ENCODE results near the gene ALPG.

- TF ChIP-seq RCOR1 (conservative IDR thresholded peaks at IDR 0.05; ENCODE audit: low read depth, low read length) (no peak), KDM1A (IDR thresholded peaks at IDR 0.05; ENCODE audit: borderline replicate concordance) (no peak), RAD21 (IDR thresholded peaks at IDR 0.05; ENCODE audit: insufficient read depth, low read depth, low read length) (no peak), RELB (IDR thresholded peaks at IDR 0.05; ENCODE audit: low read depth) (no peak), NFYB (IDR thresholded peaks at IDR 0.05; ENCODE audit: insufficient read depth, low read depth, low read length) (no peak), SKIL (IDR thresholded peaks at IDR 0.05; ENCODE audit: low read depth, poor library complexity, severe bottlenecking) (no peak), NR2F1 (conservative IDR thresholded peaks at IDR 0.05) (no peak), CTCF (IDR thresholded peaks at IDR 0.05 in 2 of 3, conservative IDR thresholded peaks at IDR 0.05 in 1 of 3; ENCODE audit: control insufficient read depth in 2 of 3, extremely low read depth in 1 of 3, insufficient read depth in 1 of 3, low read depth in 3 of 3, low read length in 3 of 3) (no peak), NBN (IDR thresholded peaks at IDR 0.05) (no peak), ZNF217 (IDR thresholded peaks at IDR 0.05) (no peak), TCF12 (IDR thresholded peaks at IDR 0.05; ENCODE audit: low read depth, low read length) (no peak), STAT3 (IDR thresholded peaks at IDR 0.05; ENCODE audit: low read depth, low read length) (no peak), BRCA1 (IDR thresholded peaks at IDR 0.05; ENCODE audit: low read depth, low read length) (no peak), NFIC (IDR thresholded peaks at IDR 0.05; ENCODE audit: low read depth, low read length) (no peak)
Observed at GRCh38 chr2:232421189-232421785, 14.6 kb downstream of the ALPG start.

Data from GM12878 (cell line).